Upper lobe of left lung (tissue), 6 donors: Measurements from ENCODE around the gene SLFN11. TPM values are rescaled to one million over a fixed set of nuclear protein-coding genes. Genes with fewer than 3 reads are reported as not detected.
A peak's percentile ranks its signal among the peaks of the same experiment; 100 is the strongest.

Experiments used
- ATAC-seq, 2 donors: fragments of 200-7000 bp; cut with Tn5 transposase; one replicate each; pipeline ENCODE4 v1.9.1; 2022; ENCODE audit warnings: mild to moderate bottlenecking in 2 of 2, moderate library complexity in 2 of 2; ENCODE audit not compliant: low FRiP score in 2 of 2
- DNase-seq, 2 donors: peaks; one replicate each; pipeline ENCODE4 v3.0.0-alpha.2; 2019 to 2020
- H3K27ac ChIP-seq, 4 donors: fragments of 200-600 bp; sonication (generic); one replicate each; pipeline ENCODE4 v1.5.1; 2016 to 2019
- H3K27me3 ChIP-seq, 4 donors: fragments of 200-600 bp; sonication (generic); one replicate each; pipeline ENCODE4 v1.5.1; 2017 to 2019
- H3K36me3 ChIP-seq, 4 donors: fragments of 200-600 bp; sonication (generic); one replicate each; pipeline ENCODE4 v1.5.1; 2016 to 2019
- H3K4me1 ChIP-seq, 4 donors: fragments of 200-600 bp; sonication (generic); one replicate each; pipeline ENCODE4 v1.5.1; 2018 to 2019
- H3K4me3 ChIP-seq, 4 donors: fragments of 200-600 bp; sonication (generic); one replicate each; pipeline ENCODE4 v1.5.1; 2017 to 2019; ENCODE audit warnings: mild to moderate bottlenecking in 2 of 4, moderate library complexity in 1 of 4
- H3K9me3 ChIP-seq, 4 donors: fragments of 200-600 bp; sonication (generic); one replicate each; pipeline ENCODE4 v1.5.1; 2018 to 2019
- EP300 ChIP-seq, 4 donors: sonication (generic); formaldehyde crosslinking; IDR thresholded peaks; one replicate each; pipeline ENCODE4 v1.5.1; 2017; ENCODE audit warnings: antibody characterized with exemption in 4 of 4, control low read depth in 2 of 4
- POLR2A ChIP-seq, 4 donors: fragments of 450-650 bp; IDR thresholded peaks; one replicate each; pipeline ENCODE4 v1.5.1; 2016 to 2017; ENCODE audit warnings: antibody characterized with exemption in 4 of 4, mild to moderate bottlenecking in 2 of 4
- POLR2AphosphoS5 ChIP-seq, 2 donors: sonication (generic); formaldehyde crosslinking; IDR thresholded peaks; one replicate each; pipeline ENCODE4 v1.5.1; 2017; ENCODE audit warnings: antibody characterized with exemption in 2 of 2
- WGBS, 2 donors: methylation state at CpG; one replicate each; pipeline ENCODE4 v1.1.5; 2017 to 2018; 5-methylcytosine and 5-hydroxymethylcytosine counted together
- total RNA-seq, 6 donors: library from RNA; depleted of rRNA in 4 of 6; stranded (reverse); fragments of >200 nt in 4 of 6; gene quantifications; one replicate each; pipeline versions ENCODE4 v1.1.0 to v1.2.1, GENCODE V29; 2016 to 2021
- TF ChIP-seq, protein P1 (sequence below), 6 experiments: fragments of 450-650 bp in 4 of 6; fragments of 200-600 bp in 2 of 6; sonication (generic) in 2 of 6; IDR thresholded peaks; one replicate each; pipeline ENCODE4 v1.5.1; 2016 to 2019; ENCODE audit warnings: antibody characterized with exemption in 6 of 6
- donor health status: DM: no; HTN: no; CAD: no; lungs with moderate emphysema.
- donor health status: DM: no; HTN: yes; CAD: no; lungs with severe emphysema.

The SLFN11 gene
- total RNA-seq, 6 donors from 2014 or later, result 33.6 to 101 (median 57.0) TPM

DNA sequence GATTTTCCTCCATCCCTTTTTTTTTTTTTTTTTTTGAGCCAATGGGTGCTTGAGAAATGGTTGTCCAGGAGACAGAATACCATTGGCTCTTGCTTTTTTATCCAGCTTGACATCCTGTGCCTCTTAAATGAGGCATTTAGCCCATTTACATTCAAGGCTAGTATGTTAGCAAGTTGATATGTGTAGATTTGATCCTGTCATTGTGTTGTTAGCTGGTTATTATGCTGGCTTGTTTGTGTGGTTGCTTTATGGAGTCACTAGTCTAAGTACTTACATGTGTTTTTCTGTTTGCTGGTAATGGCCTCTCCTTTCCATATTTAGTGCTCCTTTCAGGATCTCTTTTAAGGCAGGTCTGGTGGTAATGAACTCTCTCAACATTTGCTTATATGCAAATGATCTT is 14.1 kb upstream of the SLFN11 start:
- no peak overlapping the region for H3K27ac ChIP-seq
- no peak for ATAC-seq
- no peaks in the 10 kb centered on the region for H3K27me3 ChIP-seq
- no peaks in the 10 kb centered on the region for H3K4me1 ChIP-seq
- no peaks in the 10 kb centered on the region for H3K9me3 ChIP-seq
- no peaks in the 10 kb centered on the region for H3K36me3 ChIP-seq
- no peak for DNase-seq
- no peak for TF ChIP-seq POLR2A (IDR thresholded peaks at IDR 0.05)
- TF ChIP-seq POLR2AphosphoS5 (IDR thresholded peaks at IDR 0.05), result no peak
- TF ChIP-seq, protein P1, sequence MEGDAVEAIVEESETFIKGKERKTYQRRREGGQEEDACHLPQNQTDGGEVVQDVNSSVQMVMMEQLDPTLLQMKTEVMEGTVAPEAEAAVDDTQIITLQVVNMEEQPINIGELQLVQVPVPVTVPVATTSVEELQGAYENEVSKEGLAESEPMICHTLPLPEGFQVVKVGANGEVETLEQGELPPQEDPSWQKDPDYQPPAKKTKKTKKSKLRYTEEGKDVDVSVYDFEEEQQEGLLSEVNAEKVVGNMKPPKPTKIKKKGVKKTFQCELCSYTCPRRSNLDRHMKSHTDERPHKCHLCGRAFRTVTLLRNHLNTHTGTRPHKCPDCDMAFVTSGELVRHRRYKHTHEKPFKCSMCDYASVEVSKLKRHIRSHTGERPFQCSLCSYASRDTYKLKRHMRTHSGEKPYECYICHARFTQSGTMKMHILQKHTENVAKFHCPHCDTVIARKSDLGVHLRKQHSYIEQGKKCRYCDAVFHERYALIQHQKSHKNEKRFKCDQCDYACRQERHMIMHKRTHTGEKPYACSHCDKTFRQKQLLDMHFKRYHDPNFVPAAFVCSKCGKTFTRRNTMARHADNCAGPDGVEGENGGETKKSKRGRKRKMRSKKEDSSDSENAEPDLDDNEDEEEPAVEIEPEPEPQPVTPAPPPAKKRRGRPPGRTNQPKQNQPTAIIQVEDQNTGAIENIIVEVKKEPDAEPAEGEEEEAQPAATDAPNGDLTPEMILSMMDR (IDR thresholded peaks at IDR 0.05), result no peak
- TF ChIP-seq EP300 (IDR thresholded peaks at IDR 0.05), result no peak
- H3K4me3 ChIP-seq, result no peak overlapping the region

DNA sequence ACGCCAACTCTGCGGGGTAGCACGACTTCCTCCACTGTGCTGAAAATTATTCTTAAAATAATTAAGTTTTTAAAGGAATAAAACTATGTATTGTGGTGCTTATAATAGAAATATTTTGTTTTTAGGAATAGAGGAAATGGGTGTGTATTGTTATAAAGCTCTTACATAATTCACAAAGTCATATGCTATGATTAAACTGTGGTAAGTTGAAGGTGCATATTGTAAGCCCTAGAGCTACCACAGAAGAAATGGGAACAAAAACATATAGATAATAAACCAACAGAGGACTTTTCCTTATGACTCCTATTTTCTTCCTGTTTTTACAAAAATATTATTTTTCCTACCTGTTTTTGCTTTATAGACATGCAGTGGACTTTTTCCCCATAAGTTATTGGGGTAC is 4.3 kb upstream of the SLFN11 start:
- WGBS, 2 donors, result 70% methylated on average over 3 of the region's 3 CpGs
- Histone ChIP-seq H3K9me3 (no peaks in the 10 kb centered on the region), H3K36me3 (no peaks in the 10 kb centered on the region), H3K27ac (peak overlapping the region in 3 of 4 donors; percentile 22 to 57 (median 37)), H3K4me3 (peak overlapping the region in 1 of 4 donors; percentile 3), H3K4me1 (peaks cover 19 to 33% (median 27%) of the 10 kb centered on the region in 4 donors), H3K27me3 (peaks cover 0 to 3% (median 0%) of the 10 kb centered on the region in 4 donors)
- DNase-seq, result no peak
- no peak for ATAC-seq
- TF ChIP-seq, protein P1 (IDR thresholded peaks at IDR 0.05), result no peak
- TF ChIP-seq POLR2A (IDR thresholded peaks at IDR 0.05) (no peak), EP300 (IDR thresholded peaks at IDR 0.05) (no peak), POLR2AphosphoS5 (IDR thresholded peaks at IDR 0.05) (no peak)

DNA sequence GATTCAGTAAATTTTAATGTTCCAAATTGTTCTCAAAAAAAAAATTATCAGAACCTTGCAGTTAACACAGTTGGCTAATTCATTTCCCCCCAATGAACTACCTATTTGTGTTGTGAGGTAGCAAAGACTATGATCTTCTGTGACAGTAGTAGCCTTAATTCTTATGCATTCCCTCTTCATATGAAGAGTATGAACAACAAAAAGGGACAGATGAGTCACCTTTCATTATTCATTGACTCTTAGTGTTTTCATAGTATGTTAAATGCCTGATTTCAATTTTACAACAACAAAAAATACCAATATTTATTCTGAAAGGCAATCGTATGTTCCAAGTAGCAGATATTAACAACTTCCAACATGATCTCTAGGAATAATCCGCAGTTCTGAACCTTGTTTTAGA is 3.6 kb upstream of the SLFN11 start:
- DNase-seq (no peak), ATAC-seq (no peak)
- 68 to 82% methylated on average over 2 of the region's 2 CpGs for WGBS, 2 donors
- Histone ChIP-seq H3K9me3 (no peaks in the 10 kb centered on the region), H3K4me3 (peak overlapping the region in 1 of 4 donors; percentile 3), H3K4me1 (peaks cover 20 to 36% (median 29%) of the 10 kb centered on the region in 4 donors), H3K36me3 (no peaks in the 10 kb centered on the region), H3K27me3 (peaks cover 0 to 3% (median 0%) of the 10 kb centered on the region in 4 donors), H3K27ac (peak overlapping the region in 3 of 4 donors; percentile 22 to 57 (median 37))
- TF ChIP-seq POLR2A (IDR thresholded peaks at IDR 0.05) (no peak), POLR2AphosphoS5 (IDR thresholded peaks at IDR 0.05) (no peak), EP300 (IDR thresholded peaks at IDR 0.05) (no peak)
- TF ChIP-seq, protein P1 (IDR thresholded peaks at IDR 0.05), result no peak

DNA sequence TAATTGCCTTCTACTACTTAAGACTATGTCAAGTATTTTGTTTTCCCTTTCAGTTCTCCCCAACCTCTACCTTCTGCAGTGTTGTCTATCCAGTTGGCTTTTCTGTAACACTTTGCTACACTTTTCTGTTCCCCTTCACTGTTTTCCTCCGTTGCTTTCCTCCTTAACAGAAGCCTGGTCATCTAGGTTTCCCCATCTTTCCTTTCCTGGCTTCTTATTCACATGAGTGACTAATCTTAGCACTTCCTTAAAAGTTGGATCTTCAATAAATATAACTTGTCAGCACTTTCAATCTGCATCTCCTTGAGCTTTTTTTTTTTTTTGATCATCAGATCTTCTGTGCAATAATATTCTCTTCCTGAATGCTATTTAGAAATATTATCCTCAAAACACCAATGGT is 2.8 kb upstream of the SLFN11 start:
- peak in 1 of 2 donors; percentile 16 for ATAC-seq
- H3K36me3 ChIP-seq, result no peaks in the 10 kb centered on the region
- peaks cover 0 to 3% (median 0%) of the 10 kb centered on the region in 4 donors for H3K27me3 ChIP-seq
- no peak for DNase-seq
- 30 to 46% methylated on average over 1 of the region's 1 CpG for WGBS, 2 donors
- peak overlapping the region; percentile 53 to 98 (median 83) for H3K27ac ChIP-seq
- no peaks in the 10 kb centered on the region for H3K9me3 ChIP-seq
- H3K4me1 ChIP-seq, result peaks cover 20 to 44% (median 32%) of the 10 kb centered on the region in 4 donors
- no peak overlapping the region for H3K4me3 ChIP-seq
- TF ChIP-seq, protein P1 (IDR thresholded peaks at IDR 0.05), result no peak
- no peak for TF ChIP-seq EP300 (IDR thresholded peaks at IDR 0.05)
- TF ChIP-seq POLR2A (IDR thresholded peaks at IDR 0.05), result no peak
- peak in 1 of 2 donors; percentile 32 for TF ChIP-seq POLR2AphosphoS5 (IDR thresholded peaks at IDR 0.05)

DNA sequence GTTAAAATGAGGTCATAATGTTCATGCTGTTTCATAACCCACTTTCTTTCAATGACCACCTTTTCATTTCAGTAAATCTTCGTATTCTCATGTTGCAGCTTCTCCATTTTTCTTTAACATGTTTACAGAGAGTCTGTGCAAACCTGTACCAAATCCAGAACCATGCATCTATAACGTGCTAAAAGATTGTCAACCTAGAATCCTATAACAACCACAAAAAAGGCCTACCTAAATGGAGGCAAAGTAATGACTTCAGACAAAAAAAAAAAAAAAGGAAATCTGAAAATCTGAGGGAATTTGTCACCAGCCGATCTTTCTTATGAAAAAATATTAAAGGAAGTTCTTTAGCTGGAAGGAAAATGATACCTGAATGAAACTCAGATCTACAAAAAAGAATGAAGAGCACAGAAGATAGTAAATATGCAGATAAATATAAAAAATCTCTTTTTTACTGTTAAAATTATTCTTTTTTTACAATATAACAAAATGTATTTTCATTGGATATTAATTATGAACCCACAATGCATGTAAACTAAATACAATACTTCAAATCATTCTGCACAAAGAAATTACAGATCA is 1.4 kb upstream of the SLFN11 start:
- H3K4me3 ChIP-seq, result peak overlapping the region; percentile 59 to 77 (median 64)
- no peak for TF ChIP-seq EP300 (IDR thresholded peaks at IDR 0.05)
- no peaks in the 10 kb centered on the region for H3K36me3 ChIP-seq
- peaks cover 20 to 50% (median 34%) of the 10 kb centered on the region in 4 donors for H3K4me1 ChIP-seq
- ATAC-seq (no peak), DNase-seq (no peak)
- peak overlapping the region; percentile 94 to 98 (median 97) for H3K27ac ChIP-seq
- WGBS, 2 donors, result 25% methylated on average over 3 of the region's 3 CpGs
- peaks cover 0 to 3% (median 0%) of the 10 kb centered on the region in 4 donors for H3K27me3 ChIP-seq
- peaks cover 0 to 3% (median 0%) of the 10 kb centered on the region in 4 donors for H3K9me3 ChIP-seq
